SK-N-MC (cell line): Measurements from ENCODE around the gene OR5M8.

Experiments
- DNase-seq: peaks from one replicate; pipeline ENCODE4 v3.0.0-alpha.2; 2011; ENCODE audit warnings: low read depth, low spot score
- H3K27ac ChIP-seq: fragments of 200-600 bp; sonication (generic); 2 replicates; pipeline ENCODE4 v1.5.1; 2016; ENCODE audit warnings: mixed run types
- H3K36me3 ChIP-seq: fragments of 200-600 bp; sonication (generic); 2 replicates; pipeline ENCODE4 v1.6.1; 2017; ENCODE audit warnings: antibody characterized with exemption, low read length, mixed read lengths; ENCODE audit not compliant: insufficient read depth
- H3K4me3 ChIP-seq: fragments of 200-600 bp; sonication (generic); 2 replicates; pipeline ENCODE4 v1.5.1; 2016
- H3K9ac ChIP-seq: fragments of 200-600 bp; sonication (generic); 2 replicates; pipeline ENCODE4 v1.8.0; 2017; ENCODE audit warnings: mixed run types, mixed read lengths; ENCODE audit not compliant: insufficient read length
- H3K9me3 ChIP-seq: fragments of 200-600 bp; sonication (generic); 2 replicates; pipeline ENCODE4 v1.6.1; 2017; ENCODE audit warnings: low read depth, mild to moderate bottlenecking, antibody characterized with exemption, low read length, moderate library complexity, mixed read lengths
- EZH2 ChIP-seq: fragments of 200-600 bp; sonication (generic); IDR thresholded peaks from one replicate; pipeline ENCODE4 v1.6.1; 2017; ENCODE audit warnings: antibody characterized with exemption
- FOXP2 ChIP-seq: optimal IDR thresholded peaks from 2 replicates; pipeline ENCODE3; 2011; ENCODE audit warnings: mild to moderate bottlenecking, moderate library complexity; ENCODE audit not compliant: insufficient read depth; ENCODE audit errors: extremely low read length, control extremely low read depth
- POLR2AphosphoS5 ChIP-seq: IDR thresholded peaks from 2 replicates; pipeline ENCODE4 v1.6.1; 2012; ENCODE audit warnings: mild to moderate bottlenecking, low read depth, low read length, borderline replicate concordance

Gene OR5M8

GRCh38 chr11:56473252-56473651 lies 17.9 kb downstream of the OR5M8 start, which contains the start of gene OR5M3:
Gene OR5M3 (minus strand): TSS chr11:56473352. CDS start chr11:56470497, 2,855 bp downstream.
- Histone ChIP-seq H3K9ac (no peak within 1 kb of the TSS), H3K27ac (no peak within 1 kb of the TSS), H3K9me3 (no peaks in the 10 kb centered on the region), H3K4me3 (no peak within 1 kb of the TSS), H3K36me3 (no peaks in the 10 kb centered on the region)
- no peak for TF ChIP-seq POLR2AphosphoS5
- TF ChIP-seq FOXP2 = no peak
- TF ChIP-seq EZH2 = no peak
- DNase-seq = no peak

- H3K4me3 ChIP-seq = no peak overlapping the region
- no peak for TF ChIP-seq POLR2AphosphoS5
- TF ChIP-seq FOXP2 = no peak
- TF ChIP-seq EZH2 = no peak
These were observed 34.1 kb downstream of the OR5M8 start for GRCh38 chr11:56457076-56457475.

GRCh38 chr11:56453521-56453920 lies 37.6 kb downstream of the OR5M8 start:
- H3K9ac ChIP-seq = no peak overlapping the region
- no peak for DNase-seq
- no peaks in the 10 kb centered on the region for H3K9me3 ChIP-seq
- H3K36me3 ChIP-seq = no peaks in the 10 kb centered on the region
- no peak overlapping the region for H3K27ac ChIP-seq
- TF ChIP-seq POLR2AphosphoS5 (no peak), EZH2 (no peak), FOXP2 (no peak)
- no peak overlapping the region for H3K4me3 ChIP-seq

More at GRCh38 chr11:56457076-56457475, 34.1 kb downstream of the OR5M8 start:
- no peak overlapping the region for H3K27ac ChIP-seq
- no peak overlapping the region for H3K9ac ChIP-seq
- no peaks in the 10 kb centered on the region for H3K9me3 ChIP-seq
- no peaks in the 10 kb centered on the region for H3K36me3 ChIP-seq
- DNase-seq = no peak
